ENCODE data around the gene TUBB4B. TPM values are rescaled to one million over a fixed set of nuclear protein-coding genes. Genes with fewer than 3 reads are reported as not detected.

Gene TUBB4B
- polyA plus RNA-seq, 2 of the 4 experiments (the other 2 are of a cell fraction) = 256 to 671 TPM

- no peak for TF ChIP-seq CTCF (IDR thresholded peaks at IDR 0.05)
- TF ChIP-seq RNF2 (IDR thresholded peaks at IDR 0.05; ENCODE audit: borderline replicate concordance, low read depth) = no peak
Observed at GRCh38 chr9:137270929-137271695, 30.0 kb downstream of the TUBB4B start (continued).

GRCh38 chr9:137271696-137272076 is 30.6 kb downstream of the TUBB4B start:
- ATAC-seq (no peak), DNase-seq (ENCODE audit: low read depth in 1 of 2, low spot score in 1 of 2) (no peak), FAIRE-seq (no peak)
- TF ChIP-seq BCL3 (IDR thresholded peaks at IDR 0.05) (no peak), EP300 (IDR thresholded peaks at IDR 0.05) (no peak), ZC3H11A (IDR thresholded peaks at IDR 0.05) (no peak), USF2 (IDR thresholded peaks at IDR 0.05) (no peak), FOSB (CRISPR knock-in tag; IDR thresholded peaks at IDR 0.05) (no peak), TFCP2L1 (CRISPR knock-in tag; IDR thresholded peaks at IDR 0.05) (no peak), EHMT2 (IDR thresholded peaks at IDR 0.05; ENCODE audit: low read depth) (no peak), MYC (IDR thresholded peaks at IDR 0.05; ENCODE audit: borderline replicate concordance, low read length) (no peak)
- Histone ChIP-seq H3K4me1 (peaks cover 40% of the 10 kb centered on the region), H3K4me2 (no peak overlapping the region), H3K27ac (no peak overlapping the region), H3K9me3 (no peaks in the 10 kb centered on the region), H3K4me3 (no peak overlapping the region)
- 67% methylated on average over 2 of the region's 3 CpGs for WGBS (ENCODE audit: missing lambda C conversion rate)
- ChIA-PET CTCF (interaction anchor here (1.4 to 4.2 kb wide), 5 partner anchors 10 to 35 kb away, joined by 4 to 43 read pairs (median 7); partner anchors contain the start of gene NRARP), POLR2A (no interaction called here)

GRCh38 chr9:137272241-137273094 is 31.4 kb downstream of the TUBB4B start:
- WGBS (ENCODE audit: missing lambda C conversion rate) = 90% methylated on average over 26 of the region's 39 CpGs
- ATAC-seq (no peak), DNase-seq (ENCODE audit: low read depth in 1 of 2, low spot score in 1 of 2) (no peak), FAIRE-seq (no peak)
- no peak overlapping the region for H3K4me3 ChIP-seq
- ChIA-PET CTCF (interaction anchor here (0.6 to 4.2 kb wide), 8 partner anchors 11 to 233 kb away, joined by 3 to 43 read pairs (median 5); partner anchors contain the start of genes MAN1B1 and NRARP), POLR2A (interaction anchor here (1.2 kb wide), 1 partner anchor 32 kb away, joined by 4 read pairs; the partner anchor contains the start of gene TUBB4B)
- H3K4me2 ChIP-seq = no peak overlapping the region
- H3K27ac ChIP-seq = no peak overlapping the region; a peak in 1 of 6 replicates
- peaks cover 46% of the 10 kb centered on the region for H3K4me1 ChIP-seq
- H3K9me3 ChIP-seq = no peaks in the 10 kb centered on the region
- TF ChIP-seq JUNB (IDR thresholded peaks at IDR 0.05) (no peak), ZFP36 (IDR thresholded peaks at IDR 0.05; ENCODE audit: borderline replicate concordance, partially characterized antibody) (no peak), ATOH8 (CRISPR knock-in tag; IDR thresholded peaks at IDR 0.05; ENCODE audit: low read depth) (no peak), POLR2A (IDR thresholded peaks at IDR 0.05; ENCODE audit: low read length) (no peak), FOXS1 (CRISPR knock-in tag; IDR thresholded peaks at IDR 0.05) (no peak), HMGXB4 (CRISPR knock-in tag; IDR thresholded peaks at IDR 0.05; ENCODE audit: borderline replicate concordance) (no peak), REST (IDR thresholded peaks at IDR 0.05) (no peak), MAZ (IDR thresholded peaks at IDR 0.05; ENCODE audit: borderline replicate concordance, low read depth, low read length) (no peak), EHMT2 (IDR thresholded peaks at IDR 0.05; ENCODE audit: low read depth) (no peak), SREBF2 (IDR thresholded peaks at IDR 0.05) (no peak), USF2 (IDR thresholded peaks at IDR 0.05) (no peak), TP53 (CRISPR knock-in tag; IDR thresholded peaks at IDR 0.05) (no peak)

All from A549 (cell line).